ENCODE measurements around the gene SIVA1. TPM values are rescaled to one million over a fixed set of nuclear protein-coding genes. Genes with fewer than 3 reads are reported as not detected.

The SIVA1 gene
- total and polyA plus RNA-seq, 2 of the 4 experiments (the other 2 are of a cell fraction), result 166 to 184 TPM

GRCh38 chr14:104752735-104753527, at the start of gene SIVA1 (continued):
- TF ChIP-seq FOS (IDR thresholded peaks at IDR 0.05; ENCODE audit: low read depth, low read length) (no peak), USF2 (IDR thresholded peaks at IDR 0.05; ENCODE audit: low read depth, low read length) (0 out of 2 replicates have a peak, but pooled peaks have one; percentile 3)

- DNase-seq, result no peak
- no peak overlapping the region for H2BK120ac ChIP-seq (ENCODE audit: low read depth, low read length)
- no peak overlapping the region for H3K4me2 ChIP-seq (ENCODE audit: low read depth, low read length)
- no peak overlapping the region for H3K27ac ChIP-seq (ENCODE audit: insufficient read depth, low read length)
- H3K14ac ChIP-seq (replicated peaks; ENCODE audit: low read depth, low read length), result no peak overlapping the region
- WGBS, 2 experiments (ENCODE audit: extremely low coverage in 2 of 2, insufficient read length in 1 of 2), result 95% methylated on average over 14 of the region's 28 CpGs; no CpG with 5 or more reads in 1 of the 2 experiments
- ATAC-seq (ENCODE audit: low read depth), result no peak
- H2AK9ac ChIP-seq (replicated peaks; ENCODE audit: low read depth, low read length, poor library complexity), result no peak overlapping the region
- no peak overlapping the region for H2BK15ac ChIP-seq (ENCODE audit: low read depth, low read length)
- intact Hi-C loops (cut with micrococcal nuclease), result no loop called here
- POLR2A ChIA-PET (ENCODE audit: unreplicated experiment), result no interaction called here
- H3K23ac ChIP-seq (ENCODE audit: low read depth, low read length), result no peak overlapping the region
- TF ChIP-seq MAFK (IDR thresholded peaks at IDR 0.05; ENCODE audit: low read depth, low read length), result no peak
- TF ChIP-seq CEBPB (IDR thresholded peaks at IDR 0.05; ENCODE audit: low read depth, low read length), result no peak
- TF ChIP-seq RCOR1 (IDR thresholded peaks at IDR 0.05; ENCODE audit: insufficient replicate concordance, low read length), result no peak
- no peak for TF ChIP-seq RAD21 (IDR thresholded peaks at IDR 0.05; ENCODE audit: low read length)
- TF ChIP-seq CHD1 (IDR thresholded peaks at IDR 0.05; ENCODE audit: low read depth, low read length), result no peak
- TF ChIP-seq MXI1 (IDR thresholded peaks at IDR 0.05; ENCODE audit: borderline replicate concordance, low read depth, low read length), result no peak
- TF ChIP-seq ELK1 (IDR thresholded peaks at IDR 0.05; ENCODE audit: borderline replicate concordance, low read depth, low read length), result no peak
- peaks cover 52% of the 10 kb centered on the region for H3K36me3 ChIP-seq (ENCODE audit: control insufficient read depth, insufficient read depth, low read length)
- in situ Hi-C loops (cut with MboI; ENCODE audit: low sequenced_read_pairs), result no loop called here
- H2AFZ ChIP-seq (replicated peaks; ENCODE audit: low read length, poor library complexity), result no peak overlapping the region
- peaks cover 0 to 56% of the 10 kb centered on the region in 2 experiments; a peak in 3 of 4 replicates for H3K79me1 ChIP-seq (ENCODE audit: low read depth in 1 of 2, low read length in 2 of 2)
- H4K5ac ChIP-seq (ENCODE audit: low read depth, low read length), result no peak overlapping the region
- H3K18ac ChIP-seq (ENCODE audit: low read depth, low read length), result no peak overlapping the region
- H3K9me3 ChIP-seq (ENCODE audit: control insufficient read depth, insufficient read depth, low read length), result no peaks in the 10 kb centered on the region
- CTCF ChIA-PET, result no interaction called here
- no peak overlapping the region for H3K56ac ChIP-seq (ENCODE audit: extremely low read depth, insufficient read depth, low read length)
- no peak overlapping the region for H3K9ac ChIP-seq (ENCODE audit: low read depth, low read length)
- peaks cover 4% of the 10 kb centered on the region; the same call in 1 of the 2 replicates for H3K4me1 ChIP-seq (ENCODE audit: control insufficient read depth, insufficient read depth, low read length)
- no peak overlapping the region for H2BK5ac ChIP-seq (ENCODE audit: low read depth, low read length, poor library complexity, severe bottlenecking)
- no peaks in the 10 kb centered on the region for H3K27me3 ChIP-seq (ENCODE audit: control insufficient read depth, insufficient read depth, low read length)
- no peaks in the 10 kb centered on the region for H3K9me1 ChIP-seq (ENCODE audit: insufficient read depth, low read length)
- dilution Hi-C loops (cut with HindIII; ENCODE audit: low sequenced_read_pairs, unreplicated experiment), result no loop called here
- no peak overlapping the region for H2BK20ac ChIP-seq (ENCODE audit: low read depth, low read length)
- no peak overlapping the region for H3K4ac ChIP-seq (ENCODE audit: low read depth, low read length)
- no TSS peak for BruUV-seq (replicated peaks)
- no peak overlapping the region for H4K8ac ChIP-seq (ENCODE audit: low read depth in 2 of 2, low read length in 2 of 2)
- peaks cover 61% of the 10 kb centered on the region for H4K20me1 ChIP-seq (ENCODE audit: insufficient read depth, low read length)
- H2AK5ac ChIP-seq (ENCODE audit: low read depth, low read length), result no peak overlapping the region
- H3K4me3 ChIP-seq (ENCODE audit: insufficient read depth, low read depth, low read length), result no peak overlapping the region
- no peak overlapping the region for H4K91ac ChIP-seq (ENCODE audit: insufficient read depth, low read depth, low read length)
Measured at GRCh38 chr14:104703269-104703668, 49.7 kb upstream of the SIVA1 start.
